OCI-LY3 (cell line): Measurements from ENCODE around the gene CAMK1D.

ENCODE experiments used
- CTCF ChIP-seq: fragments of 200-600, 300-600 bp; sonication (generic); IDR thresholded peaks from 2 replicates; pipeline ENCODE4 v1.5.1; 2014; ENCODE audit warnings: antibody characterized with exemption, low read length, low read depth
- EZH2phosphoT487 ChIP-seq: fragments of 200-600 bp; shearing (Covaris generic); IDR thresholded peaks from 2 replicates; pipeline ENCODE4 v1.6.1; 2018; ENCODE audit warnings: antibody characterized with exemption, mixed run types, low read depth

GRCh38 chr10:12382157-12382548, 32.8 kb downstream of the CAMK1D start:
- TF ChIP-seq CTCF (no peak), EZH2phosphoT487 (no peak)
